LNCAP (cell line): ENCODE data around the gene COL5A3.

Experiments used
- CTCF ChIP-seq: fragments of 450-650 bp; IDR thresholded peaks from 2 replicates; pipeline ENCODE4 v1.5.1; 2017; ENCODE audit warnings: mild to moderate bottlenecking

The COL5A3 gene

GRCh38 chr19:9934132-9934950 is 76.0 kb downstream of the COL5A3 start:
- TF ChIP-seq CTCF: peak; percentile 96

DNA sequence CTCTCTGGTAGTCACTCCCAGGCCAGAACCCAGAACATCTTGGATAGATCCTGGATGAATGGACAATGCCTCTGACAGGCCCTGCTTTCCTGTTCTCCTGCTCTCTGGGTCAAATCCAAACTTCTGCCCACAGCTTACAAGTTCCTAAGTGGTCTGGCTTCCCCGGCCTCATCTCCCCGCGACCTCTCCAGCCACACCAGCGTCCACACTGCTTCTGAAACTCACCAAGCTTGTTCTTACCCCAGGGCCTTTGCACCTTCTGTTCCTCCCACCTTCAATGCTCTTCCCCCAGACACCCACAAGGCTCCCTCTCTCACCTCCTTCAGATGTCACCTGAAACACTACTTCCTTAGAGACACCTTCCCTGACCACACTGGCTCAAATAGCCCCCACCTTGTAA is 77.5 kb downstream of the COL5A3 start:
- no peak for TF ChIP-seq CTCF

DNA sequence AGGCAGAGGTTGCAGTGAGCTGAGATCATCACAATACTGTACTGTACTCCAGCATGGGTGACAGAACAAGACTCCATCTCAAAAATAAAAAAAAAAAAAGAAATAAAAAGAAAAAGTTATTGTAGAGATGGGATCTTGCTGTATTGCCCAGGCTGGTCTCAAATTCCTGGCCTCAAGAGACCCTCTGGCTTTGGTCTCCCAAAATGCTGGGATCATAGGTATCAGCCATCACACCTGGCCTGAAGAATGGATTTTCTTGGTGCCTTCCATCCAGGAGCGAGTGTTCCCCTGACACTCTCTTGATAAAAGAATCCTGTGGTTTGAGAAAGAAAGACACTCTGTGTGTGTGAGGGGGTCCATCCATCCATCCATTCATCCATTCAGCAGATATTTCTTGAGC is 78.7 kb downstream of the COL5A3 start:
- TF ChIP-seq CTCF: no peak

DNA sequence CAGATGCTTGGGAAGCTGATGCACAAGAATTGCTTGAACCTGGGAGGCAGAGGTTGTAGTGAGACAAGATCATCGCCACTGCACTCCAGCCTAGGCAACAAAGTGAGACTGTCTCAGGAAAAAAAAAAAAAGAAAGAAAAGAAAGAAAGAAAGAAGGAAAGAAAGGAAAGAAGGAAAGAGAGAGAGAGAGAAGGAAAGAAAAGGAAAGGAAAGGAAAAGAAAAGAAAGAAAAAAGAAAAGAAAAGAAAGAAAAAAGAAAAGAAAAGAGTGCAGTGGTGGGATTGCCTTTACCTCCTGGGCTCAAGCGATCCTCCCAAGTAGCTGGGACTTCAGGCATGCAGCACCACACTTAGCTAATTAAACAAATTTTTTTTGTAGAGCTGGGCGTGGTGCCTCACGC is 86.9 kb downstream of the COL5A3 start:
- no peak for TF ChIP-seq CTCF

DNA sequence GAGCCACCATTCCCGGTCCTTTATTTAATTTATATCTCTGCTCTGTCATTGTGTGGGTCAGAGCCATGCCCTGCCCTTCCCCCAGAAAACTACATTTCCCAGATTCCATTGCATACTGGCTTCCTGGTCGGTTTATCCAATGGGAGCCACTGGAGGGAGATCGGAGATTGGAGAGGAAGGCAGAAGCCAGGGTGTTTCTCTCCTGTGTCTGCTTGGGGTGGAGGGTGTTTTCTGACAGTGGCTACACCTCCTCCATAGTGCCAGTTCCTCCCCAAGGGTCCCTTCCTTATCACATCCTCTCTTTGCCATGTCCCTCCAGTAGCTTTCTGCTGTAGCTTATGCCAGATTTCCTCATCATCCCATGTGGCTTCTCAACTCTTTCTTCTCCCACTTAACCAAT is 93.0 kb downstream of the COL5A3 start:
- no peak for TF ChIP-seq CTCF

DNA sequence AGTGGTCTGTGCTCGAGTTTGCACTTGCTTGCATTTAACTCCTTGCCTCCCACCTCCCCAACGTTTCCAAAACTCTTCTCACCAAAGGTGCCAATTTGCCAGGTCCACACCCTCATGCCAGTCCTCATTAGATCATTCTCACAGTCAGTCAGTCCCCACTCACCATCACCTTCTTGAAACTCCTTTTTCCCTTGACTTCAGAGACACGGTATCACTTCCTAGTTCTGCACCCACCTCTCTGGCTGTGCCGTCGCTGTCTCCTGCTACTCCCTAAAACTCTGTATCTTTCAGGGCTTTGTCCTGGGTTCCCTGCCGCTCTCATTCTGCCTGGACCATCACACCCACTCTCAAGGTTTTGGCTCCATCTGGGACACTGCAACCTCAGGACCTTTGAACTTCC is 93.6 kb downstream of the COL5A3 start:
- TF ChIP-seq CTCF: no peak

GRCh38 chr19:9914315-9915207 is 95.7 kb downstream of the COL5A3 start:
- TF ChIP-seq CTCF: peak; percentile 76
